GM12872 (cell line): Measurements from ENCODE around the gene UROC1.

ENCODE experiments used
- CTCF ChIP-seq: IDR thresholded peaks from 3 replicates; pipeline ENCODE4 v1.5.1; 2011; ENCODE audit warnings: low read depth, mild to moderate bottlenecking, low read length, moderate library complexity; ENCODE audit not compliant: insufficient read depth

UROC1 gene

GRCh38 chr3:126481808-126482502 lies 35.6 kb downstream of the UROC1 start:
- TF ChIP-seq CTCF = no peak

GRCh38 chr3:126480861-126481260 lies 36.7 kb downstream of the UROC1 start:
- TF ChIP-seq CTCF = no peak

- TF ChIP-seq CTCF = no peak
These were observed 37.4 kb downstream of the UROC1 start for GRCh38 chr3:126480206-126480605.

- TF ChIP-seq CTCF = no peak
These were observed 37.9 kb downstream of the UROC1 start for GRCh38 chr3:126479642-126480041.

GRCh38 chr3:126478581-126479310 lies 38.8 kb downstream of the UROC1 start:
- no peak for TF ChIP-seq CTCF

GRCh38 chr3:126477061-126477380 lies 40.6 kb downstream of the UROC1 start:
- TF ChIP-seq CTCF = no peak

- TF ChIP-seq CTCF = no peak
These were observed 41.2 kb downstream of the UROC1 start for GRCh38 chr3:126476166-126477060.
